ENCODE results near the gene GNA14.
"Not testable (repeated sequence)": the region's sequence is repeated elsewhere in the genome, so short reads cannot be mapped to it uniquely, and the experiment has no call there.

The GNA14 gene

DNA sequence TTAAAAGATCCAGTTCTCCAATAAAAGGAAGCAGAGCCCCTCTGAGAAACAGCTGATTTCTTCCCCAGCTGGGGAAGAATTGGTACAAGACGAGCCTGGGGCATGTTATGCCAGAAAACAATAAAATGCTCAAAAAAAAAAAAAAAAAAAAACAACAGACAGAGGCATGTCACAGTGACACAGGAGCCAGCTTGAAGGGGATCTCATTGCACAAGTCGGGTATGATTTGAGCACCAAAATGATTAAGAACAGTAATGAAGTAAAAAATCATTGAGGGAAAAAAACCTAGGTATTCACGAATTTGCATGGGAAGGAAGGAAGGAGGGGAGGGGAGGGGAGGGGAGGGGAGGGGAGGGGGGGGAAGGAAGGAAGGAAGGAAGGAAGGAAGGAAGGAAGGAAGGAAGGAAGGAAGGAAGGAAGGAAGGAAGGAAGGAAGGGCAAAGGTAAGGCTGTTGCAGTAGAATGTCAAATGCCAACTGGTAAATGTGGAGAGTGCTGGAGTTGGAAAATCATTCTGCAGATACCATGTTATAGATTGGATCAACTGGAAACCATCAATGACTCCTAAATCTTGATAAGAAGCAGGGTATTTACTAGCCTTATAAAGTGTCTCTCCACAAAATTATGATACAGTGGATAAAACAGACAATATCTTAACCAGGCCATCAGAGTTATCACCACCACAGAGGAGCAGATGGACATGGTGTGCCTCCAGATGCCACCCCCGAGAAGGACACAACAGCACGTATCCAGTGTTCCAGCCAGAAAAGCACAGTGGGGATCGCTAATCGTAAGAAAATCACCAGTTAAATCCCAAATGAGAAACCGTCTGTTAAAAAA is 7.2 kb downstream of the GNA14 start:
- DNase-seq, result no peak

DNA sequence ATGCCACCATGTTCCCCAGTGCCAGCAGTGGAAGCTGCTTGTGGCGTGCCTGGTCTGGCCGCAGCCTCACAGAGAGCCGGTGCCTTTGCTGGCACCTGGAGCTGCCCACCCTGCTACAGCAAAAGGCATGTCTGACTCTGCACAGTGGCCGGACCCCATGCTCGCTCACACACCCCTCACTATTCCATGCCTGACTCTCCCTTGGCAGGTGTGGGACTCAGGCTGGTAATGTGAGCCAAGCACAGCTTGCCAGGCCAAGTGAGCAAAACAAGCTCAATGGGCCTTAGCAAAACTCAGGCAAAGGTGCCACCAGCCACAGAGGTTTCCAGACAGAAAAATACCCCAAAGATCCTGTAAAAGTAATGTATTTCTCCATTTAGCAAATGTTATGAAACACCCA is 15.5 kb downstream of the GNA14 start:
- no peak for DNase-seq

DNA sequence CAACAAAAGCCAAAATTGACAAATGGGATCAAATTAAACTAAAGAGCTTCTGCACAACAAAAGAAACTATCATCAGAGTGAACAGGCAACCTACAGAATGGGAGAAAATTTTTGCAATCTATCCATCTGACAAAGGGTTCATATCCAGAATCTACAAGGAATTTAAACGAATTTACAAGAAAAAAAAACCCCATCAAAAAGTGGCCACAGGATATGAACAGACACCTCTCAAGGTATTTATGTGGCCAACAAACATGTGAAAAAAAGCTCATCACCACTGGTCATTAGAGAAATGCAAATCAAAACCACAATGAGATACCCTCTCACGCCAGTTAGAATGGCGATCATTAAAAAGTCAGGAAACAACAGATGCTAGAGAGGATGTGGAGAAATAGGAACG is 19.3 kb downstream of the GNA14 start:
- DNase-seq, result not testable (repeated sequence)

DNA sequence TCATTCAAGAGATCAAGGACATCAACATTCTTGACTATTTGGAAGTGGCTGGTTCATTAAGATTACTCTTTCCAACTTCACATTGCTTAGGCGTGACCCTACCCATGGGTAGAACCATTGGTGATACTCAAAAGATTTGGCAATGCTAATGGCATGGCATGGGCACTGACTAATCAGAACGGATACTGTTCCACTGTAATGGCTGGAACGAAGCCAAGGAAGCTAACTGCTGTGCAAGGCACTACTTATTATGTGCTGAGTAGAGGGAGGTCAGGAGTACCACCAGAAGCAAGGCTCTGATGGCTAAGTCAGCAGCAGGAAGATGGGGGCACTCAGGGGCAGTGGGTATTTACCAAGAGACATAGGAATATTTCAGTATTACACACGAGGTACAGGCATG is 31.9 kb downstream of the GNA14 start:
- DNase-seq, result no peak

DNA sequence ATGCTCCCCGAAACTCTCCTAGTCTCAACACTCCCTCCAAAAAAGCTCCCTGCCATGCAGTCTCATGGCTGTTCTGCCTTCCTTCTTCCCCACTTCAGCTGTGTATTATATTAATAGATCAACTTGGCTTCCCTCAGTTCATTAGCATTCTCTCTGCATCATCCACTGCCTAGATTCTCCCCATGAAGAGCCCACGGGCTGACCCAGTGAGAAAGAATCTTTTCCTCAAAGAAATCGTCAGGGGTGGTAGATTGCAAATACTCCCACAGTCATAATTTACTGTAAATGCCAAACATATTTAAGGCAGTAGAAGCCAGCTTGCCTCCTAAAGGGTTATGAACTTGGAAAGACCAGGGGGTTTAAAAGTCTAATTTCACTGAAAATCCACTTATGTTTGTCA is 33.5 kb downstream of the GNA14 start:
- DNase-seq, result peak; percentile 34

DNA sequence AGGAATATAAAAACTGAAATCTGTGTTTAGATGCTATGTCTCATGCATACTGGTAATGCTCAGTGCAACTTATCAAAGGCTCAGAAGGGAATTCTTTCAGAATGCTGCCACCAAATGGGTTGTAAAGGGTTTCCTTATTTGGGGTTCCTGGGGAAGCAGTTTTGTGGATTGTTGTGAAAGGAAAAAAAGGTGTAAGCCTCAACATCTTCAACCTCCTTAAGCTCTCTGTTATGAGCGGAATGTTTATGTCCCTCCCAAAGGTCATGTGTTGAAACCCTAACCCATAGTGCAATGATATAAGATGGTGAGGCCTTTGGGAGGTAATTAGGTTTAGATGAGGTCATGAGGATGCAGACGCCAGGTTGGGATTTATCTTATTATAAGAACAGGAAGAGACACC is 41.6 kb downstream of the GNA14 start:
- no peak for DNase-seq

DNA sequence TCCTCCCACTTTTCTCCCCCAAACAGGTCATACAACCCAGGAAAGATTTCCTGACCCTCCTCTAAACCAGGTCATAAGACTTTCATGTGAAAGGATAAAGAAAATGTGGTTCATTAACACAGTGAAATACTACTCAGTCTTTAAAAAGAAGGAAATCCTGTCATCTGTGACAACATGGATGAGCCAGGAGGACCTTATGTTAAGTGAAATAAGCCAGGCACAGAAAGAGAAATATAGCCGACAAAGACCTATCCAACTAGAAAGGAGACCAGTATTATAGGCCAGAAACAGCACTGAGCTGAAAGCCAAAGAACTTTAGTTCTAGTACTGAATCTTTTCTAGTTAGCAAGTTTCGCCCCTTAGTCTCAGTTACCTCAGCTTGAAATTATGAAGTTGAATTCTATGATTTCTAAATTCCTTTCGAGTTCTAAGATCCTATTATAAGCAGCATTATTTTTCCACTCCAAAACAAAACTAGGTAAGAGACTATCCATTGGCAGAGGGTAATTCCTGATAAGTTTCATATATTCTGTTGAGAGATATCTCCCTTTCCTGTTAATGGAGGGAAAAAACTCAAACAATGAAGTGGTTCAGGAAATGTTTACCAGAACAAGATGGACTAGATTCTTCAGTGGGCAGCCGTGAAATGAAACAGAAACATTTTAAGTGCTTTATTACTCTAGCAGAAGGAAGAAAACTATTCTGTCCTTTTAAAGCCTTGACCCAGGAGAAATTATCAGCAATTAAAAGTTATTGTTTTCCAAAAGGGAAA is 42.5 kb downstream of the GNA14 start:
- no peak for DNase-seq

DNA sequence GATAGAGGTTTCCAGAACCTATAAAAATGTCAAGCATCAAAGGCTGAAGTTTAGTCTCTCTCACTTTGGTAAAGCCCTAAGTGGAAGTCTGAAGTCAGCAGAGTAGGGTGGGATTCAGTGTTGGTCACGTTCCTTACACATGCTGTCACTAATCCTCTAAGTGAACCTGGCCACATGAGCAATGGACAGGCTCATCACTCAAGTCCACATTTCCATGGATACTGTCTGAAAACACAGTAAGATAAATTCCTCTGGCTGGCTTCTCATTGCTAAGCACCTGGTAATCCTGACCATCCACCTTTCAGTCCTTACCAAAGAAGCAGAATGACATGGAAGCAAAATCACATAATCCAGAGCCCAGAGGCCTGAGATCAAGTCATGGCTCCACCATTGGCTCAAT is 43.8 kb downstream of the GNA14 start:
- DNase-seq, result no peak

DNA sequence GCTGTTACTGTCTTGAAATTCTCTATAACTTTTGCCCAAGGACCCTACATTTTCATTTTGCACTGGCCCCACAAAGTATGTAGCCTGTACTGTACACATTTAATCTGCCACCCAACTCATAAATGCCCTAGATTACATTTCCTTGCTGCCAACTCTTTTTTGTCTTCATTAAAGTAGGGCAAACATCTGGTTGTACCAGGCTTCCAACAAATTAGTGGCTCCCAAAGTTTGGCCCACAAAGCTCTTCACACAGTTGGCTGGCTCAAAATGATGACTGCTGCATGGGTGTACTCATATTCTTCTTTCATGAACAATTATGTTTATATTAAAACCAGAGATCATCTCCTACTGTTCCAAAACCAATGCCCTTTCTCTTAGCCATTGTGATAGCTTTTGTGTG is 45.3 kb downstream of the GNA14 start:
- no peak for DNase-seq

DNA sequence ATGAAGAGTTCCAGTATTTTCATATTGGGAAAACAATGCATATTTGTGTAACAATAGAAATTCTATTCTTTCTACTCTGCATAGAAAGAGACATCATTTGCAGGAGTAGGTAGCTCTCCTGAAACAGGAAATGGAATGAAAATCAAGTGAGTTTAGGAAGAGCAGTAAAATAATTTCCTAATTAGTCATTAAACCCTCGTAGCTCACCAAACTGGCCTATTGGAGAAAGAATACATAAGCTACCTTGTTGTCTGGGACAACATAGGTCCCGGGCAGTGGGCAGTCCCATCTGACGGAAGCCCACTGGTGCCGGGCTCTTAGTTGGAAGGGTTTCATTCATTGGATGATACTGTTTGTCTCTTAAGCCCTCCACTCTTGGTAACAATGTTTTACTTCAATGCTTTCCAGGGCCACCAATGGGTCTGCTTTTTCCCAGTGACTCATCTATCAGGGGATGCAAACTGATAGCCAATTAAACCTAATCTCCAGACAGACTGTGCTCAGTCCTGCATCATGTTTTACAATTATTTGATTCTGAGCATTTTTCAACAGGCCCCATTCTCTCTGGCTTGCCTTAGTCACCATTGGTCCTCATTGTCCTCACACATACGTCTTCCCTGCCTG is 46.5 kb downstream of the GNA14 start:
- no peak for DNase-seq

DNA sequence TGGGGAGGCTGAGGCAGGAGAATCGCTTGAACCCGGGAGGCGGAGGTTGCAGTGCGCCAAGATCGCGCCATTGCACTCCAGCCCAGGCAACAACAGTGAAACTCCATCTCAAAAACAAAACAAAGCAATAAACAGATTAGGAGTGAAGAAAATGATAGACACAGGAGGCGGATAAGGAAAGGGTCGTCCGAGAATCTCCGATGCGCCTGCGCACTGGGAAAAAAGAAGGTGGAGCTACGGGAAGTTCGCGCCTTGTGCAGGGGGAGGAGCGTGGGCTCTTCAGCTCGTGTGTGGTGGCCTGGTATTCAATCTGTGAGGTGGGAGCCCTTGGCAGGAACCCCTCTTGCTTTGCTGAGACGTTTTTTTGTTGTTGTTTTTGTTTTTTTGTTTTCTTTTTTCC is 47.3 kb downstream of the GNA14 start:
- no peak for DNase-seq

DNA sequence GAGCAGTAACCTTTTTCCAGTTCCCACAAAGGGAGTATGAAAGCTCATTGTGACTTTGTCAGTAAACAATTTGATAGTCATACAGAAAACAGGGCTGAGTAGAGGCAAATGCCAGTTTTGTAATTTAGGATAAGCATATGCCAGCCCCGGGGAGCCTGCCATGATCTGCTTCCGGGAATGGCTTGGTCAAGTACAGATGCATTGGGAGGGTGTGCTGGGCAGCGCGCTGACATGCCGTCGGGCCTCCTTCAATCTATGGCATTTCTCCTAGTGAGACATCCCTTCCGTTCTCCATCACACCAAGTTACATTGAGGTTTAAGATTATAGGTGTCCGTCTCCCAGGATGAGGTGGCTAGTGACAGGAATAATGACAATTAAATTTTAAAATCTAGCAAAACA is 48.6 kb downstream of the GNA14 start:
- DNase-seq, result no peak

DNA sequence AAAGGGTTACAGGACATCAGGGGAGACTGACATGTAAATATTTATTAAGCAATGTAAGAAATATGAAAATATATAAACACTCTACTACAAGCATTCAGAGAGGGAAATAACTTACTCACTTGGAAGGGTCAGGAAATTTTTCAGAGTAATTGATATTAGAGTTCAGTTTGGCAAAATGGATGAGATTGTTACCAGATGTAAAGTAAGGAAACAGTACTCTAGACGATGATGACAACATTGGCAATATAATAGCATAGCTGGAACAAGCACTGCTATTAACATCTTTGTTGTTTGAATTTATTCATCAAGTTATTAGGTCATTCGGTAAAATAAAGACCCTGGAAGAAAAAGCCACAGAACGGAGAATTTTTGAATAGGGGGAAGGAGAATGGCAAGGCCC is 49.1 kb downstream of the GNA14 start:
- peak; percentile 37 for DNase-seq

DNA sequence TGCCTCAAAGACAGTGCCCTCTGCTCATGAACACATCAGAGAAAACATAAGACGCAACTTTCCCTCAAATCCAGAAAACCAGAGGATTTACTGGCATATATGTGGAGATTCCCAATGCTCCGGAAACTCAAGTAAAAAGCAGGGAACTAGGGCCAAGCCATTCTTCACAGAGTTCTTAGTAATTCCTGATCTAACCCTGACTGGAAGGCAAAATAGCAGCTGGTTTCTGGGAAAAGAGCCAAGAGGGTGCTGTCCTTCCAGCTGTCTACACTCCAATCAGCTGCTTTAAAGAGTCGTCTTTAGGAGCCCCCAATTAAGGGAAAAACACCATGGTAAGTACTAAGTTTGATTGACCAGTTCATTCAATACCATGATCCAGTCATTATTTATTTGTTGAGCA is 49.6 kb downstream of the GNA14 start:
- peak; percentile 78 for DNase-seq

DNA sequence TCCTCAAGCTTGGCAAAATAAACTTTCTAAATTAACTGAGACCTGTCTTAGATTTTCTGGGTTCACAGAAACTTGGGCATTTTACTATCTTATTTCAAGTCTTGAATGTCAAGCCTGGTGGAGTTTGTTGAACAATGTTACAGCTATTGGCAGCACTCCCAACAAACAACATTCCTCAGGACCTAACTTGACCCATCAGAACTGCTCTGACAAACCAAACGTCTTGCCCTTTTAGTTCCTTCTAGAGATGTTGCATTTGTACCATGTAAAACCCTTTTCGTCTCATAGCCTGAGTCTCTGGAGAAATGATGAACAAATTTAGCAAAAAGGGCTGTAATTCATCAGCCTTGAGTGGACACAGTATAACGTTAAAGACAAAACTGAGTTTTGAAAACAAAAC is 51.1 kb downstream of the GNA14 start:
- DNase-seq, result no peak

DNA sequence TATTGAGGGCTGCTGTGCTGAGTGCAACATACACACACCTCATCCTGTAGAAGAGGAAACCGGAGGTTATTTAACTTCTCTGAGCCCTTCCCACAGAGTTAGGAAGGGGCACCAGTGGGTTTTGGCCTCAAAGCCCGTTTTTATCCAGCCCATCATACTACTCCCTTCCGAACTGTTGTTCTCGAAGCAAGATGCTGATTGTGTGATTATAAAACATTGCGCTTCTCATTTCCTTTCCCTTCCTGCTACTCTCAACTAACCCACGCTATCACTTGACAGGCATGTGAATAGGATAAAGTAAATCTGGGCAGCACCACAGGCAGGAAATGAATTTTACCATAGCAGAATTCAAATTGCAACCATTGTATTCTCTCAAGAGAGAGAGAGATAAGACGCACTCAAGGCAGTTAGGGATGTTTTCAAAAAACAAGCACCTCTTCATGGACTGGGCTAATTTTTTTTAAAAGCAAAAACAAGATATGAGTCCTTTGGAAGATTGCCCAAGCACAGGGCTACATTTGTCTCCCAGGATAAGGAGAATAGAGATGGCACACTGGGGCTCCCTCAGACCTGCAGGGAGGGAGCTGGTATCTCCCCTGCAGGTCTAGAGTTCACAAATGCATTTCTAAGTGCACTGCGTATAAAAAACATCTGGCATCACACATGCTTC is 52.6 kb downstream of the GNA14 start:
- no peak for DNase-seq

DNA sequence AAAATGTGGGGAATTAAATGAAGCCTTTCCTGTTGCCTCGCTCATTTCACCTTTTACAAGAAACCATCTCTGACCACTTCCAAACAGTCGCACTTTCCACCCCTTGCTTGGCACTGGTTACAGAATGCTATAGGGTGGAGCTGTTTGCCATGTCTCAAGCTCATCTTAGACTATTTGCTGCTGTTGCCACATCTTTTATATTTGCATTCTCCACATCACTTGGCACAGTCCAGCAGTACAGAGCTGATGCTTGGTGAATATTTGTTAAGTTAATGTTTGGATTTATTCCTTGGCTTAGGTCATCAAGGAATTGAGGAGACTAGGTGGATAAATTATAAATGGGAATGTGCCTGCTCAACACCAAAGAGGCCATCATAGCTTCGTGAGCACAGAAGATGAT is 53.2 kb downstream of the GNA14 start:
- no peak for DNase-seq

DNA sequence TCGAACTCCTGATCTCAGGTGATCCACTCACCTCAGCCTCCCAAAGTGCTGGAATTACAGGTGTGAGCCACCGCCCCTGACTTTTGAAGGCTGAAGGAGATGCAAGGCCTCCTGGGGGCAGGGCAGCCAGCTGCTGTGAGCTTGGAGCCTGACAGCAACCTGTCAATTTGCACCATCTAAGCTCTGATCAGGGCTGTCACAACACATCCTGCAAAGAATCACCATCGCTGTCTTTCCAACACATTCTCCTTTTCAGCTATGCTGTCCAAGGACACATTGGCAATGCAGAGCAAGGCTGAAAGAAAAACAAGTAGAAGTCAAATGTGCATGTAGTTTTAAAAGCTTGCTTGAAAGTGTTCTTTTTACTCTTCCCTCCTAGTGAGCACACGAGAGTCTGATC is 54.6 kb downstream of the GNA14 start:
- DNase-seq, result no peak

DNA sequence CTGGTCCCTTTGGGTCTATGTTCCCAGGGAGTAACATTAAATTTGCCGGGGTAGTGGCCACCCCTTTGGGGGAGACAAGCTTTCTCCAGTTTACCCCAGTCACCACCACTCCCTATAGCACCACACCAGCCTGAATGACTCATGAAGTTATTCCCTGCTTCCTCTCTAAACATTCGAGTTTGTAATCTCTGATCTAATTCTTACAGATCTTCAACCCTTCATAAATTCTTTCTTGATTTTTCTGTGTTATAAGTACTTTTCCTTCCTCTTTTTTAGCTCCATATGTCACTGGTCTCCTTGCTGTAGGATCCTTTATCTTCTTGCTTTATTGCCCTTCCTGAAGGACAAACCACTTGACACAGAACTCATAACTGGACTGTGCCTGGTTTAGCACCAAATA is 55.6 kb downstream of the GNA14 start:
- DNase-seq, result no peak

DNA sequence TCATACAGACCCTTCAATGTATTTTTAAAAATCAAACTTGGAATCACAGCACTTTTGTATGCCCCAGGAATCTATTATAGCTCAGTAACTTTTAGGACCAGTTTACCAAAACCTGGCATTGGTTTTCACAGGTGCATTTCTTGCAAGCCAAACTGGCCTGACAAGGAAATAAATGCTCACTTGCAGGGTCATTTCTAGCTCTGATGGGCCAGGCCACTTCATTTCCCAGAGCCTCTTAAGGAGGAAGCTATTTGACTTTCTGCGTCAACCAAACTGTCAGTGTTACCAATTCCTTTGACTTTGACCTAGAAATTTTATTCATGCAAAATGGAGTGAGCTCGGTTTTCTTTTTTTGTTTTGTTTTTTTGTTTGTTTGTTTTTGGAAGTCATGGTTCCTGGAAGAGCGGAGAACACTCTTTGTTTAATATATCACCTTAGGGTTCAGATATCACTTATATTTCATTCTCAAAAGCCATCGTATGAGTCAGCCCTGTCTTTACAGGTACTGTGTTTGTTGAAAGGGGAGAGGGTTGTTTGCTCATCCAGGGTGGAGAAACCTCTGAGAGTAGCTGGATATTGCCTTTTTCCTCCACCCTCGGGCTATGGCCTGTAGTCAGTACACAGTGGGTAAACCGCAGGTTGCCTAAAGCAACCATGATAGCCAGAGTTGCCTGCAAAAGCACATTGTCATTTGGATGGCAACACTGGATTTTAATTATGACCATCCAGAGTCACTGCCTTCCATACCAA is 58.9 kb downstream of the GNA14 start:
- DNase-seq, result no peak

DNA sequence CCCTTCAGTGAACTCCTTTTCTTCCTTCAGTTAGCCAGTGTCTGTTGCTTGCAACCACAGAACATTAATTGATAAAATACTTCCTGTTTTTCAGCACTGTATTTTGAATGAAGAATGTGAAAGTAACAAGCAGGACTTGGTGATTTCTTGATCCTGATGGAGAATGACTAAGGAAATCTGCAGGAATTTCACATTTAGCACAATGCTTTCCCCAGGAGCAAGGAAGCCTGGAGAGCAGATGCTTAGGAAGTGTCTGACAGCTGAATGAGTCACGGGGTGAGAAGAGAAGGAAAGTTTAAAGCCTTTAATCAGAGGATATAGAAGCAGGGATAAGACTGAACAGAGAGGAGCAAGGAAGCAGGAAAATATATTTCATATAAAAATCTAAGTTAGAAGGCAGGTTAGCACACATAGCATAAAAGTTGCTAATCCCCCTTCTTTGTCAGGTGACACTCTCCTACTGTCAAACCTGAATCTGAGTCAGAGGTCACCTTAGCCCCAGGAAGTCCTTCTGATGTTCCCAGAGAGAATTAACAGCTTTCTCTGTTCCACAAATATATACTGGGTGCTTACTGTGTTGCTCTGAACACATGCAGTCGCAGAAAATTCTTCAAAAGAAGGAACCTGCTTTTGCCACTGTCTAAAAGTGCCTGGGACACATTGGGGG is 59.7 kb downstream of the GNA14 start:
- peak; percentile 95 for DNase-seq

DNA sequence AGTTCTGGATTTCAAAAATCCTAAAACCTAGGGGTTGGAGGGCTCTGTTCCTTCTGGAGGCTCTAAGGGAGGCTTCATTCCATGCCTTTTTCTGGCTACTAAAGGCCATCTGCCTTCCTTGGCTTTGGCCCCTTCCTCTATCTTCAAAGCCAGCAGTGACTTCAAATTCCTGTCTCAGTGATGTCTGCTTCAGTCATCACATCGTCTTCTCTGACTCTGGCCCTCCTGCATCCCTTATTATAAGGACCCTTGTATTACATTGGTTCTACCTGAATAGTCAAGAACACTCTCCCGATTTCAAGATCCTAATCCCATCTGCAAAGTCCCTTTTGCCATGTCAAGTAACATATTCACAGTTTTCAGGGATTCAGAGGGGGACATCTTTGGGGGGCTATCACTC is 60.3 kb downstream of the GNA14 start:
- DNase-seq, result no peak
